BJ (cell line): ENCODE results near the gene HIVEP3. TPM values are rescaled to one million over a fixed set of nuclear protein-coding genes. Genes with fewer than 3 reads are reported as not detected.

Experiments
- CTCF ChIA-PET: fragments of 350-600 bp; formaldehyde crosslinking; extraction: SDS; loops from one replicate; lab custom pipeline; 2021; ENCODE audit warnings: antibody characterized with exemption, inconsistent platforms; lab: Yijun Ruan, JAX
- POLR2A ChIA-PET: fragments of 300-600 bp; sonication (Branson Sonifier 250); formaldehyde crosslinking; extraction: SDS; loops from one replicate; lab custom pipeline; 2021; ENCODE audit warnings: antibody characterized with exemption; lab: Charles Lee
- DNase-seq: peaks from one replicate; pipeline ENCODE4 v3.0.0-alpha.2; 2011; ENCODE audit warnings: low read depth
- H3K27me3 ChIP-seq: 2 replicates; pipeline ENCODE4 v1.6.0; 2011; ENCODE audit warnings: low read length; ENCODE audit not compliant: control insufficient read depth, insufficient read depth
- H3K36me3 ChIP-seq: 2 replicates; pipeline ENCODE4 v1.5.1; 2011; ENCODE audit warnings: low read length; ENCODE audit not compliant: control insufficient read depth, insufficient read depth
- H3K4me3 ChIP-seq: 2 replicates; pipeline ENCODE4 v1.5.1; 2011; ENCODE audit warnings: low read depth, mild to moderate bottlenecking, control low read depth, low read length
- polyA plus RNA-seq: library from polyadenylated mRNA; depleted of rRNA; stranded (reverse); fragments of >200 nt; gene quantifications from 2 replicates; pipeline ENCODE4 v1.2.3, GENCODE V29; 2011
- TF ChIP-seq, protein P1 (sequence below): IDR thresholded peaks from 2 replicates; pipeline ENCODE4 v1.5.1; 2011; ENCODE audit warnings: low read depth, mild to moderate bottlenecking, control low read depth, inconsistent platforms, low read length, moderate library complexity; ENCODE audit not compliant: insufficient read depth

The HIVEP3 gene
- polyA plus RNA-seq, 1 experiment, result 4.0 TPM

- Histone ChIP-seq H3K27me3 (no peaks in the 10 kb centered on the region), H3K36me3 (no peaks in the 10 kb centered on the region), H3K4me3 (no peak overlapping the region)
- no peak for DNase-seq
- TF ChIP-seq, protein P1, sequence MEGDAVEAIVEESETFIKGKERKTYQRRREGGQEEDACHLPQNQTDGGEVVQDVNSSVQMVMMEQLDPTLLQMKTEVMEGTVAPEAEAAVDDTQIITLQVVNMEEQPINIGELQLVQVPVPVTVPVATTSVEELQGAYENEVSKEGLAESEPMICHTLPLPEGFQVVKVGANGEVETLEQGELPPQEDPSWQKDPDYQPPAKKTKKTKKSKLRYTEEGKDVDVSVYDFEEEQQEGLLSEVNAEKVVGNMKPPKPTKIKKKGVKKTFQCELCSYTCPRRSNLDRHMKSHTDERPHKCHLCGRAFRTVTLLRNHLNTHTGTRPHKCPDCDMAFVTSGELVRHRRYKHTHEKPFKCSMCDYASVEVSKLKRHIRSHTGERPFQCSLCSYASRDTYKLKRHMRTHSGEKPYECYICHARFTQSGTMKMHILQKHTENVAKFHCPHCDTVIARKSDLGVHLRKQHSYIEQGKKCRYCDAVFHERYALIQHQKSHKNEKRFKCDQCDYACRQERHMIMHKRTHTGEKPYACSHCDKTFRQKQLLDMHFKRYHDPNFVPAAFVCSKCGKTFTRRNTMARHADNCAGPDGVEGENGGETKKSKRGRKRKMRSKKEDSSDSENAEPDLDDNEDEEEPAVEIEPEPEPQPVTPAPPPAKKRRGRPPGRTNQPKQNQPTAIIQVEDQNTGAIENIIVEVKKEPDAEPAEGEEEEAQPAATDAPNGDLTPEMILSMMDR, result no peak
- POLR2A ChIA-PET, result no interaction called here
- CTCF ChIA-PET, result no interaction called here
Observed at GRCh38 chr1:41840592-41841246, 78.0 kb downstream of the HIVEP3 start.

- CTCF ChIA-PET, result no interaction called here
- TF ChIP-seq, protein P1, result no peak
- no peaks in the 10 kb centered on the region for H3K36me3 ChIP-seq
- DNase-seq, result no peak
- no peaks in the 10 kb centered on the region for H3K27me3 ChIP-seq
- H3K4me3 ChIP-seq, result no peak overlapping the region
- POLR2A ChIA-PET, result no interaction called here
Observed at GRCh38 chr1:41838266-41838665, 80.5 kb downstream of the HIVEP3 start.

- POLR2A ChIA-PET, result no interaction called here
- TF ChIP-seq, protein P1, result no peak
- no peaks in the 10 kb centered on the region for H3K27me3 ChIP-seq
- H3K4me3 ChIP-seq, result no peak overlapping the region
- no peak for DNase-seq
- H3K36me3 ChIP-seq, result no peaks in the 10 kb centered on the region
- CTCF ChIA-PET, result no interaction called here
Observed at GRCh38 chr1:41837691-41838090, 81.0 kb downstream of the HIVEP3 start.

- TF ChIP-seq, protein P1, result no peak
- ChIA-PET POLR2A (interaction anchor here (0.5 kb wide), 1 partner anchor 16 kb away, joined by 3 read pairs; no protein-coding TSS in a partner anchor), CTCF (no interaction called here)
- Histone ChIP-seq H3K36me3 (no peaks in the 10 kb centered on the region), H3K4me3 (no peak overlapping the region), H3K27me3 (no peaks in the 10 kb centered on the region)
- DNase-seq, result no peak
Observed at GRCh38 chr1:41835485-41835884, 83.2 kb downstream of the HIVEP3 start.

GRCh38 chr1:41833519-41834000, 85.2 kb downstream of the HIVEP3 start:
- Histone ChIP-seq H3K27me3 (no peaks in the 10 kb centered on the region), H3K4me3 (no peak overlapping the region), H3K36me3 (no peaks in the 10 kb centered on the region)
- ChIA-PET POLR2A (no interaction called here), CTCF (interaction anchor here (1.0 to 1.5 kb wide), 2 partner anchors 11 to 260 kb away, joined by 3 to 4 read pairs; no protein-coding TSS in a partner anchor)
- TF ChIP-seq, protein P1, result no peak
- DNase-seq, result no peak
